Pancreas (tissue), 10 donors: ENCODE data around the gene TCF7L2. TPM values are rescaled to one million over a fixed set of nuclear protein-coding genes. Genes with fewer than 3 reads are reported as not detected.
A peak's percentile ranks its signal among the peaks of the same experiment; 100 is the strongest.

ENCODE experiments used
- ATAC-seq, 4 donors: fragments of 200-7000 bp; cut with Tn5 transposase; one replicate each; pipeline versions ENCODE4 v1.8.0 to v1.9.1; 2020; ENCODE audit warnings: mild to moderate bottlenecking in 4 of 4, moderate library complexity in 4 of 4
- DNase-seq, 6 donors: peaks; one replicate each; pipeline ENCODE4 v3.0.0-alpha.2; 2020
- FAIRE-seq: peaks from 2 replicates; lab custom pipeline; 2012; peaks lifted over from hg19 to GRCh38; lab: Jason Lieb, UNC
- H3K27ac ChIP-seq, 4 donors: fragments of 200-600 bp; sonication (generic); 1 replicate in 3 of 4; 2 replicates in 1 of 4; pipeline versions ENCODE4 v1.5.0 to v1.8.0; 2020
- H3K27me3 ChIP-seq, 4 donors: fragments of 200-600 bp; one replicate each; pipeline ENCODE4 v1.8.0; 2021
- H3K36me3 ChIP-seq, 3 donors: fragments of 200-600 bp; sonication (generic) in 1 of 3; one replicate each; pipeline versions ENCODE4 v1.5.0 to v1.8.0; 2020 to 2021
- H3K4me1 ChIP-seq, 3 donors: fragments of 200-600 bp; one replicate each; pipeline ENCODE4 v1.8.0; 2021
- H3K4me3 ChIP-seq, 4 donors: fragments of 200-600 bp; sonication (generic) in 2 of 4; one replicate each; pipeline versions ENCODE4 v1.5.0 to v1.8.0; 2020 to 2021
- H3K9me3 ChIP-seq, 4 donors: fragments of 200-600 bp; one replicate each; pipeline ENCODE4 v1.8.0; 2021
- CTCF ChIP-seq, 4 donors: fragments of 200-600 bp; sonication (generic) in 3 of 4; IDR thresholded peaks; one replicate each; pipeline versions ENCODE4 v1.5.0 to v1.8.0; 2021; ENCODE audit warnings: antibody characterized with exemption in 4 of 4
- WGBS, 2 donors: extraction: QIAGEN DNeasy Blood & Tissue Kit; methylation state at CpG; one replicate each; pipeline ENCODE4 v1.1.7; 2013; 5-methylcytosine and 5-hydroxymethylcytosine counted together
- intact Hi-C, 3 donors: fragments of 100-400 bp; cut with DNase I; formaldehyde crosslinking; loops; one replicate each; pipeline versions ENCODE4 v1.11.1 to v1.14.2; 2022
- polyA plus RNA-seq, 2 donors: library from polyadenylated mRNA; stranded (reverse); fragments of 200-250 nt; gene quantifications; one replicate each; pipeline ENCODE4 v1.2.3, GENCODE V29; 2013
- total RNA-seq, 6 donors: library from RNA; stranded (reverse); fragmentation: NEBNext Ultra II Directional in 4 of 6; extraction: Animal tissue kit (Norgen Biotek cat#: 25700) in 4 of 6; gene quantifications; one replicate each; pipeline versions ENCODE4 v1.2.1 to v1.2.4, GENCODE V29; 2021 to 2023
- donor health status: healthy with polysubstance abuse.
- donor health status: DM: no; HTN: no; CAD: no; lungs with moderate emphysema.
- donor health status: DM: no; HTN: no; CAD: no.
- donor health status: control.
- donor health status: control.
- donor health status: Bipolar disorder and iron deficiency.
- donor health status: DM: yes; HTN: yes; CAD: no.
- donor health status: DM: no; HTN: no; CAD: no.
- donor health status: DM: no; HTN: no; CAD: no.
- donor health status: DM: yes; HTN: yes; CAD: no.

The TCF7L2 gene
- total and polyA plus RNA-seq, 8 donors: 7.9 to 22.3 (median 11.6) TPM

GRCh38 chr10:113094114-113094486 lies 144.1 kb downstream of the TCF7L2 start:
- TF ChIP-seq CTCF (IDR thresholded peaks at IDR 0.05): no peak
- FAIRE-seq: no peak
- no peaks in the 10 kb centered on the region for H3K36me3 ChIP-seq
- intact Hi-C loops: no loop called here
- no peaks in the 10 kb centered on the region for H3K9me3 ChIP-seq
- H3K4me3 ChIP-seq: no peak overlapping the region
- peak overlapping the region; percentile 51 to 86 (median 58) for H3K27ac ChIP-seq
- H3K27me3 ChIP-seq: no peaks in the 10 kb centered on the region
- no peak for DNase-seq
- ATAC-seq: peak in 2 of 4 donors; percentile 5 to 13
- peaks cover 24 to 31% (median 25%) of the 10 kb centered on the region in 3 donors for H3K4me1 ChIP-seq
- 90 to 95% methylated on average over 3 of the region's 3 CpGs for WGBS, 2 donors

GRCh38 chr10:113095419-113096127 lies 145.5 kb downstream of the TCF7L2 start:
- ATAC-seq: no peak
- no peak for DNase-seq
- no peak for FAIRE-seq
- Histone ChIP-seq H3K27me3 (no peaks in the 10 kb centered on the region), H3K27ac (no peak overlapping the region), H3K36me3 (no peaks in the 10 kb centered on the region), H3K4me1 (peaks cover 24 to 41% (median 25%) of the 10 kb centered on the region in 3 donors), H3K4me3 (no peak overlapping the region), H3K9me3 (no peaks in the 10 kb centered on the region)
- TF ChIP-seq CTCF (IDR thresholded peaks at IDR 0.05): no peak
- 90 to 95% methylated on average over 15 of the region's 15 CpGs for WGBS, 2 donors
- intact Hi-C loops: no loop called here

- FAIRE-seq: no peak
- Histone ChIP-seq H3K27ac (no peak overlapping the region), H3K4me1 (peaks cover 24 to 38% (median 25%) of the 10 kb centered on the region in 3 donors), H3K36me3 (no peaks in the 10 kb centered on the region), H3K4me3 (no peak overlapping the region), H3K9me3 (no peaks in the 10 kb centered on the region), H3K27me3 (no peaks in the 10 kb centered on the region)
- TF ChIP-seq CTCF (IDR thresholded peaks at IDR 0.05): no peak
- intact Hi-C loops: no loop called here
- no peak for DNase-seq
- WGBS, 2 donors: 85 to 90% methylated on average over 11 of the region's 11 CpGs
- ATAC-seq: no peak
Measured at GRCh38 chr10:113096128-113096996, 146.3 kb downstream of the TCF7L2 start.

- no peaks in the 10 kb centered on the region for H3K9me3 ChIP-seq
- no peak overlapping the region for H3K27ac ChIP-seq
- H3K4me3 ChIP-seq: no peak overlapping the region
- WGBS, 2 donors: 89 to 99% methylated on average over 6 of the region's 6 CpGs
- no peak for FAIRE-seq
- no peaks in the 10 kb centered on the region for H3K27me3 ChIP-seq
- H3K36me3 ChIP-seq: no peaks in the 10 kb centered on the region
- no peak for TF ChIP-seq CTCF (IDR thresholded peaks at IDR 0.05)
- H3K4me1 ChIP-seq: peaks cover 19 to 31% (median 21%) of the 10 kb centered on the region in 3 donors
- no peak for ATAC-seq
- DNase-seq: no peak
- intact Hi-C loops: no loop called here
Measured at GRCh38 chr10:113097036-113097435, 147.0 kb downstream of the TCF7L2 start.
